Neural crest cell (in vitro differentiated cells): ENCODE data around the gene SRPK3. TPM values are rescaled to one million over a fixed set of nuclear protein-coding genes. Genes with fewer than 3 reads are reported as not detected.
A peak's percentile ranks its signal among the peaks of the same experiment; 100 is the strongest.

Experiments used
- DNase-seq: peaks from one replicate; pipeline ENCODE4 v3.0.0; 2021; ENCODE audit warnings: low read depth, mixed read lengths, low spot score
- H3K27ac Mint-ChIP-seq: one replicate; pipeline ENCODE4 v1.8.0; 2021; ENCODE audit warnings: mild to moderate bottlenecking, mixed read lengths; ENCODE audit not compliant: unreplicated experiment
- H3K27me3 Mint-ChIP-seq: 2 replicates; pipeline ENCODE4 v1.8.0; 2021; ENCODE audit warnings: low read depth, mild to moderate bottlenecking, mixed read lengths
- H3K36me3 Mint-ChIP-seq: 2 replicates; pipeline ENCODE4 v1.8.0; 2021; ENCODE audit warnings: low read depth, mild to moderate bottlenecking, mixed read lengths
- H3K4me1 Mint-ChIP-seq: 2 replicates; pipeline ENCODE4 v1.8.0; 2021; ENCODE audit warnings: mixed read lengths
- H3K4me3 Mint-ChIP-seq: one replicate; pipeline ENCODE4 v1.8.0; 2021; ENCODE audit warnings: mild to moderate bottlenecking, mixed read lengths
- H3K9me3 Mint-ChIP-seq: 2 replicates; pipeline ENCODE4 v1.8.0; 2021; ENCODE audit warnings: mixed read lengths
- CTCF ChIP-seq: fragments of 200-600 bp; sonication (generic); conservative IDR thresholded peaks from 2 replicates; pipeline ENCODE4 v1.5.0; 2021; ENCODE audit warnings: antibody characterized with exemption, mild to moderate bottlenecking
- total RNA-seq: library from RNA; stranded (reverse); gene quantifications from 2 replicates; pipeline ENCODE4 v1.2.1, GENCODE V29; 2021

The SRPK3 gene
- total RNA-seq, 1 donor from 2014 or later = 0.14 TPM

- Mint-ChIP-seq H3K27ac (no peak overlapping the region), H3K4me3 (no peak overlapping the region), H3K4me1 (peaks cover 26% of the 10 kb centered on the region), H3K36me3 (no peaks in the 10 kb centered on the region), H3K27me3 (no peaks in the 10 kb centered on the region), H3K9me3 (no peaks in the 10 kb centered on the region)
- DNase-seq = no peak
- TF ChIP-seq CTCF = no peak
Measured at GRCh38 chrX:153821066-153821465, 40.2 kb downstream of the SRPK3 start.

- Mint-ChIP-seq H3K27me3 (no peaks in the 10 kb centered on the region), H3K4me3 (no peak overlapping the region), H3K27ac (no peak overlapping the region), H3K9me3 (no peaks in the 10 kb centered on the region), H3K36me3 (peaks cover 5% of the 10 kb centered on the region), H3K4me1 (peaks cover 25% of the 10 kb centered on the region)
- no peak for DNase-seq
- TF ChIP-seq CTCF = no peak
Measured at GRCh38 chrX:153824348-153824747, 43.5 kb downstream of the SRPK3 start.

- no peak for TF ChIP-seq CTCF
- no peaks in the 10 kb centered on the region for H3K27me3 Mint-ChIP-seq
- no peak for DNase-seq
- no peak overlapping the region for H3K4me3 Mint-ChIP-seq
- H3K4me1 Mint-ChIP-seq = peaks cover 21% of the 10 kb centered on the region
- H3K9me3 Mint-ChIP-seq = no peaks in the 10 kb centered on the region
- H3K27ac Mint-ChIP-seq = no peak overlapping the region
- H3K36me3 Mint-ChIP-seq = peaks cover 5% of the 10 kb centered on the region
Measured at GRCh38 chrX:153825042-153825441, 44.2 kb downstream of the SRPK3 start.

- Mint-ChIP-seq H3K4me3 (peak overlapping the region; percentile 78), H3K27me3 (no peaks in the 10 kb centered on the region), H3K9me3 (no peaks in the 10 kb centered on the region), H3K27ac (no peak overlapping the region), H3K4me1 (peaks cover 17% of the 10 kb centered on the region), H3K36me3 (peaks cover 5% of the 10 kb centered on the region)
- no peak for TF ChIP-seq CTCF
- DNase-seq = no peak
Measured at GRCh38 chrX:153827016-153827415, 46.2 kb downstream of the SRPK3 start.

GRCh38 chrX:153827903-153828302 is 47.1 kb downstream of the SRPK3 start:
- peaks cover 11% of the 10 kb centered on the region for H3K4me1 Mint-ChIP-seq
- H3K36me3 Mint-ChIP-seq = peaks cover 5% of the 10 kb centered on the region

More at GRCh38 chrX:153827903-153828302, 47.1 kb downstream of the SRPK3 start:
- H3K4me3 Mint-ChIP-seq = peak overlapping the region; percentile 81
- TF ChIP-seq CTCF = no peak
- H3K27me3 Mint-ChIP-seq = no peaks in the 10 kb centered on the region
- no peaks in the 10 kb centered on the region for H3K9me3 Mint-ChIP-seq
- no peak overlapping the region for H3K27ac Mint-ChIP-seq
- no peak for DNase-seq
